GM18508 (cell line): ENCODE results near the gene NWD2.
"Not testable (repeated sequence)": the region's sequence is repeated elsewhere in the genome, so short reads cannot be mapped to it uniquely, and the experiment has no call there.

Source experiments
- ATAC-seq: cut with Tn5 transposase; IDR thresholded peaks from one replicate; pipeline ENCODE4 v1.9.1; 2021; ENCODE audit warnings: moderate number of reproducible peaks; ENCODE audit not compliant: insufficient read depth, unreplicated experiment

Gene NWD2

GRCh38 chr4:37244583-37245390 lies at the start of gene NWD2:
NWD2 (plus strand) TSS chr4:37244743; CDS start chr4:37245068, 325 bp downstream.
- ATAC-seq: no peak

GRCh38 chr4:37197899-37198298 lies 46.6 kb upstream of the NWD2 start:
- ATAC-seq: no peak

GRCh38 chr4:37204740-37205139 lies 39.8 kb upstream of the NWD2 start:
- ATAC-seq: not testable (repeated sequence)

- no peak for ATAC-seq
Observed at GRCh38 chr4:37216209-37216608, 28.3 kb upstream of the NWD2 start.

- no peak for ATAC-seq
Observed at GRCh38 chr4:37219242-37219641, 25.3 kb upstream of the NWD2 start.

GRCh38 chr4:37219990-37220389 lies 24.6 kb upstream of the NWD2 start:
- no peak for ATAC-seq

- no peak for ATAC-seq
Observed at GRCh38 chr4:37220685-37221084, 23.9 kb upstream of the NWD2 start.

- ATAC-seq: no peak
Observed at GRCh38 chr4:37223732-37224131, 20.8 kb upstream of the NWD2 start.

- ATAC-seq: no peak
Observed at GRCh38 chr4:37224854-37225253, 19.7 kb upstream of the NWD2 start.

- ATAC-seq: no peak
Observed at GRCh38 chr4:37225778-37226177, 18.8 kb upstream of the NWD2 start.

GRCh38 chr4:37232315-37232714 lies 12.2 kb upstream of the NWD2 start:
- ATAC-seq: no peak

- ATAC-seq: peak; percentile 58
Observed at GRCh38 chr4:37236165-37236564, 8.4 kb upstream of the NWD2 start.

- peak; percentile 57 for ATAC-seq
Observed at GRCh38 chr4:37241647-37242046, 2.9 kb upstream of the NWD2 start.

- no peak for ATAC-seq
Observed at GRCh38 chr4:37243051-37243450, 1.5 kb upstream of the NWD2 start.

GRCh38 chr4:37243722-37244582 lies 591 bp upstream of the NWD2 start:
- ATAC-seq: no peak

GRCh38 chr4:37245391-37245954 lies 930 bp downstream of the NWD2 start:
- ATAC-seq: no peak

GRCh38 chr4:37246891-37247290 lies 2.3 kb downstream of the NWD2 start:
- ATAC-seq: no peak

GRCh38 chr4:37258221-37258620 lies 13.7 kb downstream of the NWD2 start:
- ATAC-seq: no peak

- ATAC-seq: no peak
Observed at GRCh38 chr4:37268319-37268718, 23.8 kb downstream of the NWD2 start.

- no peak for ATAC-seq
Observed at GRCh38 chr4:37279121-37279520, 34.6 kb downstream of the NWD2 start.
